Hepatic stellate cell (primary cell): ENCODE measurements around the gene RNFT2.

Experiments used
- DNase-seq: peaks from one replicate; pipeline ENCODE4 v3.0.0; 2011; ENCODE audit warnings: low spot score

The RNFT2 gene

DNA sequence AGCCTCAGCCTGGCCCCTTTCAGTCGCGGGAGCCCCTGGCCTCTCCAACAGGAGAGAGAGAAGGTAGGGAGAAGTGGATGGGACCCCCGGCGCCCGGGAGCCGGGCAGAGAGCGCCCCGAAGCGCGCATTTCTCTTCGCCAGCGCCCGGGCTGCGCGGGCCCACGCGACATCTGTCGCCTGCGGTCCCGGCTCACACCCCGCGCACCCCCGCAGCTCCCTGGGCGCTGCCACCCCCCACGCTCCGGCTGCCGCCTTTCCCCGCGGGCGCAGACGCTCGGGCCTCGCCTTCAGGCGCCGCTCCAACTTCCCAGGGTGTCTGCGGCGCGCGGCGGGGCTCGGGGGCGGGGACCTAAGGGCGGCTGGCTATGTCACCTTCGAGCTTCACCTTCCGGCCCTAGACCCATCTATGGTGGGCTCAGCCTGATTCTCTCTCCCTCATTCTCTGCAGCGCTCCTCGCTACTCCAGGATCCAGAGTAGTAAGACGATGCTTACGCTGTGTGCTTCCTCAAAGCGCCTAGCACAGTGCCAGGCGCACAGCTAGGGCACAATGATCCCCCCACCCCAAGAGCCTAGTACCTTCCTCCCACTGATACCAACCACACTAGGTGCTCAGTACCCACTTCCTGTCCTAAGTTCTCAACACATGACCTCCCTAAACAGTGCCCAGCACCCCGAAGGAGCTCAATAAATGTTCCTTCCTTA lies 141.5 kb downstream of the RNFT2 start:
- no peak for DNase-seq

DNA sequence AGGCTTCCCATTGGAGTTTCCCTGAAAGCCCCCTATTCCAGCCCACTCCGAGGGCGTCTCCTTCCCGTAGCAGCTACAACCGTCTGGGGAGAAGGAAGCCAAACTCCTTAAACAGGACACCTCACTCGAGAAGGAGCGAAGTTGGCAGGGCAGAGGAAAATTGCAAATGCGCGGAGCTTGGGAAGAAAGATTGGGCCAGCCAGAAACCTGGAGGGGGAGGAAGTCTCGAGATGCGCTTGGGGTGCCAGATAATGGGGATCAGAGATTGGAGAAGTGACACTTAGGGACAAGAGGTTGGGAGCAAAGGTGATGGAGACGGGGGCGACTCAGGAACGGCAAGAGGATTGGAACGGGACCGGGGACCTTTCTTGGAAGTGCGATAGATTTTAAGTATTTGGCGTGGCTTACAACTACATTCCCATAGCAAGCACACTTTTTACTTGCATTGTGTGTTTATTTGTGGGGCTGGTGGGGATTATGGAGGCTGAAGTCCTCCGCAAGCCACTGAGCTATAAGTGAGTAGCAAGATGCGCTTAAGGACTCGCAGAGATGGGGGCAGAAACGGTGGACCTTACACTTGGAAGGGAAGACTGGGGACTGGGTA lies 142.2 kb downstream of the RNFT2 start:
- no peak for DNase-seq

DNA sequence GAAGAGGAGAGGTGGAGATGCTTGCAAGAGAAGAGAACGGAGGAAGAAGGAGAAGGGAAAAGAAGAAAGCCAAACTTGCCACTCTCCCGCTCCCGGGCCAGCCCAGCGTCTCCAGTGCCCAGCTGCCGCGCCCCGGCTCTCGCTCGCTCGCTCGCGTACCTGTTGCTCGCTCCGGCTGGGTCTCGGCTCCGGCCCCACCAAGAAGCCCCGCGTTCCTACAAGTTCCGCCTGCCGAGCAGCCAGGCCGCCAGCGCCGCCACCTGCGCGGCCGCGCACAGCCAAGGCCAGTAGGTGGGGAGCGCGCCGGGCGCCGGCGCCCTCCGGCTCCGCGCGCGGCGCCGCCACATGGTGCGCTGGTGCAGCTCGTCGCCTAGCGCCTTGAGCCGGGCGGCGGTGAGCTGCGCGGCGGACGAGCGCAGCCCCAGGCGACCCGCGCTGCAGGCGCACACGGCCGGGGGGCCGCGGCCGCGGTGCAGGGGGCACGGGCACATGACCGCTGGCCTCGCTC lies 142.8 kb downstream of the RNFT2 start:
- DNase-seq, result peak; percentile 58

DNA sequence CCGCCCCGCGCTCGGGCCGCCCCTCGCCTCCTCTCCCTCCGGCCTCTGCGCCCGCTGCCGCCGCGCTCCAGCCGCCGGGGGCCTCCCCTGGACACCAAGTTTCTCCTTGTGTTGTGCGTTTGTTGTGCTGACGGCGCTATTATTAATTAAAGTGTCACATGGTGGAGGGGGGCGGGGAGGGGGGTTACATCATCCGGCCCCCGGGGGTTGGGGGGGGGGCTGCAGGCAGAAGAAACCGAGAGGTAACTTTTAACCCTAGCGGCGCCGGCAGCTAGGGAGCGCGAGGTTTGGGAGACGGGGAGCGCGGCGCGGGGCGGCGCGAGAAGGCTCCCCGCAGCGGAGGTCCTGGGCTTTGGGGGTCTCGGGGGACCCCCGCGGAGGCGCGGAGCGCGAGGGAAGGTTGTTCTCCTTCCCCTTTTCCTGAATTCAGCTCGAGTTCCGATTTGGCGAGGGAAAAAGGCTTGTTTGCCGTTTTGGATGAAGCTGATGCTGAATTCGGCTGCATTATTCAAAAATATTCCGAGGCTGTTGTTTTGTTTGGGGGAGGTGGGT lies 143.3 kb downstream of the RNFT2 start, which contains the start of gene HRK:
Gene HRK (minus strand): TSS at position 117 of the 552 bp plus-strand sequence. CDS start 134 bp downstream, outside the sequence.
- no peak for DNase-seq

DNA sequence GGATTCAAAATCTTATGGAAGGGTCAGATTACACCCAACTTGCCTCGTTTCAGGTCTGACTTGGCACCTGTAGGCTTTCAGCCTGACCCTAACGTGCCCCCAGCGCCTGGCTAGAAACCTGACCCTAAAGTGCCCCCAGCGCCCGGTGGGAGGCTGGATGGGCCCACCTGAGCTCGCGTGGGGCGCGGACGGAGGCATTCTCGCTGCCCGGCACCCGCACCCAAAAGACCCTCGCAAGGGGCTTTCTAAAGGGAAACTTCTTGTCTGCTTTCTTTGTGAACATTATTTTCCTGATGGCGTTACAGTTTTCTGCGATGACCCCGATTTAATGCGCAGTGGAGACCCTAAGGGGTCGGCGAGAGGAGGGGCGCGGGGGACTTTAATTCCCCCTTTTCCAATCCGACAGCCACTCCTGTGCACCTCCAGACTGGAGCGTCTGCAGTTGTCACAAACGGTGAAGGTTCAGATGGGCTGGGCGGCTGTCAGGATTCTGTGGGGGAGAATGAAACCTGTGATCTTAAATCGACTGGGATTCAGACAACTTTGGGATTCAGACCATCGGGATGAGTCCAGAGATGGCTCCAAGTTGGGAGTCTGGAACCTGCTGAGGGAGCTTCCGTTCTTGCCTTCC lies 143.9 kb downstream of the RNFT2 start:
- DNase-seq, result no peak

DNA sequence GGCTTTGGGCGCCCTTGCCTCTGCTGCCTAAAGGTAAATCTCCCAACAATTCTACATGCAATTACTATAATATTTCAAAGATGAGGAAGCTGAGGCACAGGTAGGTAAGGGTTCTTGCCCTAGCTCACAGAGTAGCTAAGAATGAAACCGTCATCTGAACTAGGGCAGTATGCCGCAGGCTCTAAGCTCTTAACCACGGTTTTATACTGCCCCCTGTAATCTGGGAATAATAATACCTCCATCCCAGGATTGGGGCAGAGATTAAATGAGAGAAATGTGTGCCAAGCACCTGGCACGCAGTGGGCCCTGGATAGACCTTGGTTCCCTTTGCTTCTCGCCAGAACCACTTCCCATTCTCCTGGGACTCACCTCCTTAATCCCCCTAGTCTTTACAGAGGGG lies 144.6 kb downstream of the RNFT2 start:
- peak; percentile 67 for DNase-seq

DNA sequence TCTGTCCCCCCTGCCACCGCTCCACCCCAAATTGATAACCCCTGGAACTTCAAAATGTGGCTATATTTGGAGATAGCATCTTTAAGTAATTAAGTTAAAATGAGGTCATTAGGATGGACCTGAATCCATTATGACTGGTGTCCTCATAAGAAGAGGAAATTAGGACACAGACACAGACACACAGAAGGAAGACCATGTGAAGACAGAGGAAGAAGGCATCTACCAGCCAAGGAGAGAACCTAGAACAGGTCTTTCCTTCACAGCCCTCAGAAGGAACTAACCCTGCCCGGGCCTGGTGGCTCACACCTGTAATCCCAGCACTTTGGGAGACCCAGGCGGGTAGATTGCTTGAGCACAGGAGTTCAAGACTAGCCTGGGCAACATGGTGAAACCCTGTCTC lies 146.8 kb downstream of the RNFT2 start:
- no peak for DNase-seq

DNA sequence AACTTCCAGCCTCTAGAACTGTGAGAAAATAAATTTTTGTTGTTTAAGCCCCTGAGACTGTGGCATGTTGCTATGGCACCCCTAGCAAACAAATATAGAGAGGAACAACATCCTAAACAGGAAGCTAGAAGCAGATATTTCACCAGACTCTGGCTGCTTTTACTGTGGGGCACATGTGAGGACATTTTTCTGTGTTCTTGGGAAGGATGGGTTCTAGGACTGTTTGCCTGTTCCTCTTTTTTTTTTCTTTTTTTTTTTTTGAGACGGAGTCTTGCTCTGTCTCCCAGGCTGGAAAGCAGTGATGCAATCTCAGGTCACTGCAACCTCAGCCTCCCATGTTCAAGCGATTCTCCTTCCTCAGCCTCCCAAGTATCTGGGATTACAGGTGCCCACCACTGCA lies 147.4 kb downstream of the RNFT2 start:
- no peak for DNase-seq

DNA sequence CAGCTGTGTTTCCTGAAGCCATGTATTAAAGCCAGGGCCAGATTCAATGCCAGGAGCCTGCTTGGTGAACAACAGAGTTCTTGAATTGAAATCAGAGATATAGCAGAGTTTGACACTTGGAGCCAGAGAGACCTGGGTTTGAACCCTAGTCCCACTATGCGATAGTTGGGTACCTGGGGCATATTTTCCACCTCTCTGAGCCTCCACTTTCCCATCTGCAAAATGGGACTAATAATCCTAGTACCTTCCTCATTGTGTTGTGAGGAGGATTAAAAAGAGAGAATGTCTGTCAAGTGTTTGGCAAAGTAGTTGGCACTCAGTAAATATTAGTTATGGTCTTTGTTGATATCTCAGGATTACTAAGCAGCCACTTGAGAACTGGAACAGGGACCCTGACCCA lies 149.1 kb downstream of the RNFT2 start:
- no peak for DNase-seq

DNA sequence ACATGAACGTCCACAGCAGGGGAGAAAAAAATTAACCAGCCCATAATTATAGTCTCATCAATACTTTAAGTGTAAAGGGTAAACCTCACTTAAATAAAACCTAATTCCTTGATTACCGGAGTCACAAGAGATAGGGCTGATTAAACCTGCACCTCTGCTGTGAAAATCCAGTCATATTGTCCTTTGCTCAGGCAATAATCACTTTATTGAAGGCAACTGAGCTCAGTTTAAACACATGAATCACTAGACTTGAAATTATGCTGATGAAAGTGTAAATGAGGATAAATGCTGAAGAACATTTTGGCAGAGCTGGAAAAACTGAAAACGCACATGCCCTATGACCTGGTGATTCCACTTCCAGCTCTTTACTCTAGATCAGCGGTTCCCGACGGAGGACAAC lies 149.8 kb downstream of the RNFT2 start:
- DNase-seq, result no peak

DNA sequence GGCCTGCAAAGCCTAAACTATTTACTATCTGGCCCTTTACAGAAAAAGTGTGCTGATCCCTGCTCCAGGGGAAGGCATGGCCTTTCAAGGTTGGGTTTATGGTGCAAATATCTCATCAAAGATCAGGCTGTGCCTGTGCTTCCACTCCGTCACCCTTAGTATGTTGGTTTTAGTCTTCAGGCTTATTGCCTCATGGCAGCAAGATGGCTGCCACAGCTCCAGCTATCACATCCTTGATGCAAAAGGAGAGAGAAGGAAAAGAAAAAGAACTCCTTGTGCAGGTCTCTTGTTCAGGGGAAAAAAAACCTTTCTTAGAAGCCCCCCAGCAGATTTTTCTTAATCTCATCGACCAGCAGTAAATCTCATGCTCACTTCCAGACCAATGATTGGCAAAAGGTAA lies 152.2 kb downstream of the RNFT2 start:
- no peak for DNase-seq

DNA sequence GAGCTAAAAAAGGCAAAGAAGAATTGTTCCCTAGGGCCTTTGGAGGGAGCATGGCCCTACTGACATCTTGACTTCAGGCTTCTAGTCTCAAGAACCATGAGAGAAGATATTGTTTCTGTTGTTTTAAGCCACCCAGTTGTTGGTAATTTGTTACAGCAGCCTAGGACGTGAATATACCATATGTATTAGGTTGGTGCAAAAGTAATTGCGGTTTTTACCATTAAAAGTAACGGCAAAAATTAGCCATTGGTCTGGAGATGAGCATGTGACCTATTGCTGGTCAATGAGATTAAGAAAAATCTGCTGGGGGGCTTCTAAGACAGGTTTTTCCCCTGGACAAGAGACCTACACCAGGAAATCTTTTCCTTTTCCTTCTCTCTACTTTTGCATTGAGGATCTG lies 152.9 kb downstream of the RNFT2 start:
- no peak for DNase-seq

DNA sequence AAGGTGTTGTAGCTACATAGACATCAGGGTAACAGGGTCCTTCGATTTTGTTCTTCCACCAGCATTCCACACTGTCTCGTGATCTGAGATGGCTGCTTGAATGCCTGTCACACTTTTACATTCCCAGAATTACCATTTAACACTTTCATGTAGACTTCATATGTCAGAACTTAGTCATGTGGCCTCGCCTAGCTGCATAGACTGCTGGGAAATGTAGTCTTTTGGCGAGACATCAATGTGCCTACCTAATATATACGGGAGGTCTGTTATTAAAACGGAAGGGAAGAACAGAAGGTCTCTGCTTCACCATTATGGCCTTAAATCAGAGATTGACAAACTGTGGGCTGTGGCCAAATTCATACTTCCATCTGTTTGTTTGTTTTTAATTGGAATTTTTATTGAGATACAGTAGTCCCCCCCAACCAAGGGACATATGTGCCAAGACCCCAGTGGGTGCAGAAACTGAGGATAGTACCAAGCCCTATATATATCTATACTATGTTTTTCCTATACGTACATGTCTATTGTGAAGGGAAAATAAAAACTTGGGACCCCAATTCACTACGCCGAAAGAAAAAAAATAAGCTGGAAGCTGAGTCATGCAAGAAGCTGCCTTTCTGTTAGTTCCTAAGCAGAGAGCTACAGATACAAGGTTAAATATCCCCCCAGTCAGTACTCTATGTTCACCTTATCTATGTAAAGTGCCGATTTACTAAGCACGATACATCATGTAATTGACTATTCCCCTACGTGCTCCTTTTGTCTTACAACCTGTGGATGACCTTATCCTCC lies 154.4 kb downstream of the RNFT2 start:
- DNase-seq, result no peak

DNA sequence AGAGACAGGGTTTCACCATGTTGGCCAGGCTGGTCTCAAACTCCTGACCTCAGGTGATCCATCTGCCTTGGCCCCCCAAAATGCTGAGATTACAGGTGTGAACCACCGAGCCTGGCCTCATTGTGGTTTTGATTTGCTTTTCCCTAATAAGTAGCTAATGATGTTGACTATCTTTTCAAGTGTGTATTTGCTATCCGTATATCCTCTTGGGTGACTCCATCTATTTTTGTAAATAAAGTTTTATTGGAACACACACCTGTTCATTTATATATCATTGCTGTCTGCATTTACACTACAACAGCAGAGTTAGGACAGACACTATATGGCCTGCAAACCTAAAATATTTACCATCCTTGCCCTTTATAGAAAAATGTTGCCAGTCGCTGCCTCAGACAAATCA lies 156.8 kb downstream of the RNFT2 start:
- no peak for DNase-seq

DNA sequence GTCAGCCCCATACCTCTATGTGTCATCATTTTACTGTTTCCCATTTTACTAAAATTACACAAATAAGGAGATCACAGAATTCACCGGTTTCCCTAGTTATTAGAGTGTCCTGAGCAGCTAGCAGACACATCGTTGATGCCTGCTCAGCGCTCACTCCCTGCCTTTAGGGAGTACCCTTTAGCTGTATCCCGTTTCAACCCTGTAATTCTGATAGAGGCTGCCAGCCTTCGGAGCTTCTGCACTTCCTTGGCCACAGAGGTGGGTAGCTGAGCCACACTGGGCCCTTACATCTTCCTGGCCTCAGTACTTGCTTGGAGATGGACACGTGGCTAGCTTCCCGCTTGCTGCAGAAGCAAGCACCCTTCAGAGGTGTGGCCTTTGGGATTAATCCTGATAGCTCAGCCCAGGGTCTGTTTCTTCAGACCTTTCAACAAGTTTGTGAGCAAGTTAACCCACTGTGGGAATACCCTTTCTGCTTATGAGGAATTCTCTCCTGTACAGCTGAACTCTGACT lies 158.4 kb downstream of the RNFT2 start:
- DNase-seq, result no peak

DNA sequence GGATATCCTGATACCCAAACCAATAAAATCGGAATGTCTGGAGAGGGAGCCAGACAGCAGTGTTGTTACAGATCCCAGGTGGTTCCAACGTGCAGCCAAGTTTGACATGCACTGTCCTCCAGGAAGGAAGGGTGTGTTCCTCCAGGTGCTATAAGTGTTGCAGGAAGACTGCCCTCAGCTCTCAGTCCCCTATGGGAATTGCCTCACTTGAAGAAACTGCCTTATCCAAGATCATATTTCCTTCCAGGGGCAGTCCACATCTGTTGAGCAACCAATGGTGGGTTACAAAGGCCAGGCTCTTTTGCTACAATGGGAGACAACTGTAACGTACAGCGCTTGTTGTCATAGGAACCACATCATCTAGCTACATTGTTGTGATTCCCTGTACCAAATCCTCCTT lies 159.4 kb downstream of the RNFT2 start:
- DNase-seq, result no peak

DNA sequence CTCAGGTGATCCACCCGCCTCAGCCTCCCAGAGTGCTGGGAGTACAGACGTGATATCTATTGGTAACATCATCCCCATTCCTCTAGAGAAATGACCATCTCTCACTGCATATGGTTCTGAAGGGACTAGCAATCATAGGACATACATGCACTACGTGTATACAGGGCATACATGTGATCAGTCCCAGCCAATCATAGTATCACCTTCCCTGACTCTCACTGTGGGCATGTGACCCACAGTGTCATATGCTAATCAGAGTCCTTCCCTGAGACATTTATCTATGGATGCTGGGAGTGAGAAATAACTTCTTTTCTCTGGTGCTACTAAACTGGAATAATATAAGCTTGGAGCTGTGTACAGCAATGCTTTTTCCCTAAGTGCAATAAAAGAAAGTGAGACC lies 160.6 kb downstream of the RNFT2 start:
- no peak for DNase-seq

DNA sequence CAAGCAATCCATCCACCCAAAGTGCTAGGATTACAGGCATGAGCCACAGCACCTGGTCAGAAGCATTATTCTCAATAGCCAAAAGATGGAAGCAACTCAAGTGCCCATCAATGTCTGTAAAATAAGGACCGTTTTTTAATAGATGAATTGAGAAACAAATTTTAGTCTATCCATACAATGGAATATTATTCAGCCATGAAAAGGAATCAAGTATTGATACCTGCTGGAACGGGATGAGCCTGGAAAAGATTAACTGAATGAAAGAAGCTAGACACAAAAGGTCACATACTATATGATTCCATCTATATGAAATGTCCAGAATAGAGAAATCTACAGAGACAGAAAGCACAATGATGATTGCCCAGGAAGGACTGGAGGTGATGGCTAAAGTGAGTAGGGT lies 163.5 kb downstream of the RNFT2 start:
- DNase-seq, result no peak
